Activated CD4-positive, CD25-positive, alpha-beta regulatory T cell treated with anti-CD3 and anti-CD28 coated beads, Interleukin-2, amount 50 U/mL, for 72 hours (primary cell): ENCODE results near the gene TBX1.
"Not testable (repeated sequence)": the region's sequence is repeated elsewhere in the genome, so short reads cannot be mapped to it uniquely, and the experiment has no call there.

ENCODE experiments used
- DNase-seq: peaks from one replicate; pipeline ENCODE4 v3.0.0; 2021

The TBX1 gene

GRCh38 chr22:19786264-19786585, 25.6 kb downstream of the TBX1 start:
- DNase-seq: no peak

GRCh38 chr22:19786959-19787848, 26.6 kb downstream of the TBX1 start:
- DNase-seq: no peak

GRCh38 chr22:19787849-19788141, 27.2 kb downstream of the TBX1 start:
- DNase-seq: no peak

GRCh38 chr22:19788661-19789225, 28.2 kb downstream of the TBX1 start:
- no peak for DNase-seq

- no peak for DNase-seq
Measured at GRCh38 chr22:19789406-19789805, 28.8 kb downstream of the TBX1 start.

- no peak for DNase-seq
Measured at GRCh38 chr22:19789828-19790227, 29.2 kb downstream of the TBX1 start.

- no peak for DNase-seq
Measured at GRCh38 chr22:19791243-19791642, 30.7 kb downstream of the TBX1 start.

- no peak for DNase-seq
Measured at GRCh38 chr22:19791894-19792293, 31.3 kb downstream of the TBX1 start.

GRCh38 chr22:19792383-19792896, 31.9 kb downstream of the TBX1 start:
- not testable (repeated sequence) for DNase-seq

GRCh38 chr22:19793161-19793560, 32.6 kb downstream of the TBX1 start:
- no peak for DNase-seq

GRCh38 chr22:19793661-19794310, 33.2 kb downstream of the TBX1 start:
- DNase-seq: no peak

- DNase-seq: no peak
Measured at GRCh38 chr22:19795617-19796008, 35.0 kb downstream of the TBX1 start.

- DNase-seq: no peak
Measured at GRCh38 chr22:19796160-19796559, 35.6 kb downstream of the TBX1 start.

GRCh38 chr22:19797086-19798002, 36.8 kb downstream of the TBX1 start:
- no peak for DNase-seq

GRCh38 chr22:19798003-19798665, 37.6 kb downstream of the TBX1 start:
- no peak for DNase-seq

- no peak for DNase-seq
Measured at GRCh38 chr22:19798891-19799293, 38.3 kb downstream of the TBX1 start.

GRCh38 chr22:19799322-19800190, 39.0 kb downstream of the TBX1 start:
- DNase-seq: no peak

GRCh38 chr22:19800306-19800705, 39.7 kb downstream of the TBX1 start:
- DNase-seq: no peak

GRCh38 chr22:19800761-19801244, 40.2 kb downstream of the TBX1 start:
- no peak for DNase-seq

GRCh38 chr22:19801340-19802000, 40.9 kb downstream of the TBX1 start:
- DNase-seq: no peak
